Measurements from ENCODE around the gene HDAC7.

- no peak for TF ChIP-seq GATA2 (IDR thresholded peaks at IDR 0.05; ENCODE audit: low read depth, low read length)
- no peak for TF ChIP-seq GATA3 (IDR thresholded peaks at IDR 0.05; ENCODE audit: low read depth, low read length)
Measured at GRCh38 chr12:47767216-47767724, 52.4 kb downstream of the HDAC7 start.
